A549 (cell line): Measurements from ENCODE around the gene TRAPPC2. TPM values are rescaled to one million over a fixed set of nuclear protein-coding genes. Genes with fewer than 3 reads are reported as not detected.
A peak's percentile ranks its signal among the peaks of the same experiment; 100 is the strongest.

Experiments
- ATAC-seq, 2 experiments: fragments of 200-7000 bp in 1 of 2; fragments of >200 bp in 1 of 2; cut with Nextera tagmentation in 1 of 2; cut with Tn5 transposase in 1 of 2; 3 replicates each; pipeline versions ENCODE4 v1.8.0 to v1.9.1; 2018 to 2020; ENCODE audit warnings: mild to moderate bottlenecking in 1 of 2, moderate library complexity in 1 of 2
- CTCF ChIA-PET: fragments of 300-600 bp; sonication (Branson Sonifier 250); formaldehyde crosslinking; extraction: SDS; loops from one replicate; lab custom pipeline; 2021; ENCODE audit warnings: antibody characterized with exemption, inconsistent platforms; lab: Yijun Ruan, JAX
- POLR2A ChIA-PET: fragments of 350-600 bp; formaldehyde crosslinking; extraction: SDS; loops from one replicate; lab custom pipeline; 2021; ENCODE audit warnings: antibody characterized with exemption, inconsistent platforms; lab: Yijun Ruan, JAX
- DNase-seq, 2 experiments: peaks; one replicate each; pipeline versions ENCODE4 v3.0.0 to v3.0.0-alpha.2; 2011 to 2016; ENCODE audit warnings: low read depth in 1 of 2, low spot score in 1 of 2
- FAIRE-seq: peaks from 2 replicates; lab custom pipeline; 2011; peaks lifted over from hg19 to GRCh38; lab: Jason Lieb, UNC
- H3K27ac ChIP-seq, 2 experiments: fragments of >200 bp; sonication (Bioruptor Twin); formaldehyde crosslinking; 3 replicates each; pipeline ENCODE4 v1.5.1; 2016 to 2017
- H3K4me1 ChIP-seq: fragments of >200 bp; sonication (Bioruptor Twin); formaldehyde crosslinking; 3 replicates; pipeline ENCODE4 v1.6.1; 2016
- H3K4me2 ChIP-seq: fragments of >200 bp; sonication (Bioruptor Twin); formaldehyde crosslinking; 3 replicates; pipeline ENCODE4 v1.6.1; 2016
- H3K4me3 ChIP-seq: fragments of >200 bp; sonication (Bioruptor Twin); formaldehyde crosslinking; 3 replicates; pipeline ENCODE4 v1.5.1; 2016
- H3K9me3 ChIP-seq: fragments of >200 bp; sonication (Bioruptor Twin); formaldehyde crosslinking; 3 replicates; pipeline ENCODE4 v1.6.1; 2016
- CBX2 ChIP-seq: fragments of 200-600 bp; sonication (generic); IDR thresholded peaks from 2 replicates; pipeline ENCODE4 v1.6.1; 2016; ENCODE audit warnings: low read depth, mild to moderate bottlenecking, borderline replicate concordance
- CEBPB ChIP-seq, 2 experiments: fragments of >200 bp in 1 of 2; sonication (Bioruptor Twin) in 1 of 2; formaldehyde crosslinking in 1 of 2; IDR thresholded peaks; 2 replicates each; pipeline ENCODE4 v1.6.1; 2012 to 2016
- EHF ChIP-seq: fragments of 250-450 bp; sonication (Bioruptor Pico); IDR thresholded peaks from 2 replicates; pipeline ENCODE4 v1.5.0; 2020; ENCODE audit warnings: mild to moderate bottlenecking
- EP300 ChIP-seq, 2 experiments: fragments of >200 bp; sonication (Bioruptor Twin); formaldehyde crosslinking; IDR thresholded peaks; 2 replicates in 1 of 2; 3 replicates in 1 of 2; pipeline ENCODE4 v1.6.1; 2016 to 2017
- HDAC2 ChIP-seq: fragments of 200-600 bp; sonication (generic); IDR thresholded peaks from 2 replicates; pipeline ENCODE4 v1.6.1; 2016
- HOXA7 ChIP-seq: fragments of 250-450 bp; sonication (Bioruptor Pico); IDR thresholded peaks from 2 replicates; pipeline ENCODE4 v1.5.0; 2020; ENCODE audit warnings: mild to moderate bottlenecking, moderate library complexity
- HOXB5 ChIP-seq: fragments of 250-450 bp; sonication (Bioruptor Pico); IDR thresholded peaks from 2 replicates; pipeline ENCODE4 v1.5.0; 2020; ENCODE audit warnings: mild to moderate bottlenecking, moderate library complexity
- JUNB ChIP-seq: fragments of >200 bp; sonication (Bioruptor Twin); formaldehyde crosslinking; IDR thresholded peaks from 2 replicates; pipeline ENCODE4 v1.6.1; 2016
- MAZ ChIP-seq: fragments of 150-350 bp; IDR thresholded peaks from 2 replicates; pipeline ENCODE4 v1.6.1; 2014; ENCODE audit warnings: antibody characterized with exemption, low read depth, low read length, borderline replicate concordance
- MYC ChIP-seq: IDR thresholded peaks from 2 replicates; pipeline ENCODE4 v1.6.1; 2012; ENCODE audit warnings: mild to moderate bottlenecking, inconsistent platforms, low read length, improper control_type of control experiment, borderline replicate concordance
- NFE2L2 ChIP-seq: fragments of 150-350 bp; conservative IDR thresholded peaks from 2 replicates; pipeline ENCODE4 v1.6.1; 2014; ENCODE audit warnings: low read length
- POLR2AphosphoS2 ChIP-seq: conservative IDR thresholded peaks from 2 replicates; pipeline ENCODE4 v1.6.1; 2012; ENCODE audit warnings: low read length, improper control_type of control experiment, inconsistent platforms
- RAD21 ChIP-seq, 2 experiments: fragments of >200 bp in 1 of 2; sonication (Bioruptor Twin) in 1 of 2; formaldehyde crosslinking in 1 of 2; IDR thresholded peaks in 1 of 2; conservative IDR thresholded peaks in 1 of 2; 2 replicates in 1 of 2; 3 replicates in 1 of 2; pipeline ENCODE4 v1.6.1; 2012 to 2018; ENCODE audit warnings: inconsistent platforms in 1 of 2
- RNF2 ChIP-seq: fragments of 200-600 bp; sonication (generic); IDR thresholded peaks from 2 replicates; pipeline ENCODE4 v1.6.1; 2016; ENCODE audit warnings: low read depth, mild to moderate bottlenecking, antibody characterized with exemption, moderate library complexity, borderline replicate concordance
- SREBF2 ChIP-seq: fragments of 450-650 bp; IDR thresholded peaks from 2 replicates; pipeline ENCODE4 v1.6.1; 2014; ENCODE audit warnings: mild to moderate bottlenecking, moderate library complexity
- ZFP36 ChIP-seq: fragments of 450-650 bp; IDR thresholded peaks from 2 replicates; pipeline ENCODE4 v1.6.1; 2014; ENCODE audit warnings: borderline replicate concordance; ENCODE audit not compliant: partially characterized antibody
- ZSCAN20 ChIP-seq: fragments of 250-450 bp; sonication (Bioruptor Pico); IDR thresholded peaks from 2 replicates; pipeline ENCODE4 v1.8.0; 2022; ENCODE audit warnings: mild to moderate bottlenecking, moderate library complexity
- WGBS: methylation state at CpG from one replicate; pipeline ENCODE4 v1.1.6; 2017; ENCODE audit errors: missing lambda C conversion rate; 5-methylcytosine and 5-hydroxymethylcytosine counted together
- polyA plus RNA-seq, 4 experiments: library from polyadenylated mRNA; depleted of rRNA in 3 of 4; stranded (reverse); fragments of >200 nt; fragmentation: RNase III in 1 of 4; extraction: RNeasy Plus Mini Kit Qiagen cat#74134 plus additional on column Dnase treatment in 1 of 4; gene quantifications; 2 replicates in 3 of 4; 3 replicates in 1 of 4; pipeline ENCODE4 v1.2.3, GENCODE V29; 2011 to 2017
- TF ChIP-seq, protein P1 (sequence below): fragments of >200 bp; sonication (Bioruptor Twin); formaldehyde crosslinking; IDR thresholded peaks from 2 replicates; pipeline ENCODE4 v1.6.1; 2016
- TF ChIP-seq, protein P2 (sequence below): IDR thresholded peaks from 2 replicates; pipeline ENCODE4 v1.6.1; 2012

TRAPPC2 gene
- polyA plus RNA-seq, 2 of the 4 experiments (the other 2 are of a cell fraction), result 11.6 TPM

DNA sequence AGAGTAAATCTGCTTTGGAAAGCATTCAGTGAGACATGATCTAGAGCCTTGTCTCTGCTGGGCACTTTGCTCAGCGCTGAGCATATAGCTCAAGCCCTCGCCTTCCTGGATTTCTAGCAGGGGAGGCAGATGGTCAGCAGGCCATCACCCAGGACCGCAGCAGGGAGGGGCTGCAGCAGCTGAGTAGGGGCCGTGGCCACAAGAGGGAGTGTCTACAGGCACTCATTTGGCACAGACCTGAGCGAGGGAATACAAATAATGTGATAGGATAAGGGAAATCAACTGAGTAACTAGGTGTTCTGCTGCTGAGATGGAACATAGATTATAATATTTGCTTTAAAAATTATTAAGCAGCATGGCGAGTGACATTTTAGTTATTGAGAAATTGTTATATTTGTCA, 30.3 kb upstream of the TRAPPC2 start:
- H3K27ac ChIP-seq, result no peak overlapping the region
- H3K9me3 ChIP-seq, result no peaks in the 10 kb centered on the region
- POLR2A ChIA-PET, result no interaction called here
- 83% methylated on average over 6 of the region's 6 CpGs for WGBS
- no peak overlapping the region for H3K4me3 ChIP-seq
- TF ChIP-seq SREBF2 (no peak), RAD21 (conservative IDR thresholded peaks at IDR 0.05 in 1 of 2, IDR thresholded peaks at IDR 0.05 in 1 of 2) (0 out of 5 replicates have a peak, but pooled peaks of 1 of the 2 experiments have one; percentile 5)
- DNase-seq, result peak; percentile 4 to 5
- CTCF ChIA-PET, result interaction anchor here (1.8 kb wide), 1 partner anchor 260 kb away, joined by 4 read pairs; no protein-coding TSS in a partner anchor
- FAIRE-seq, result no peak
- peaks cover 9% of the 10 kb centered on the region for H3K4me1 ChIP-seq
- H3K4me2 ChIP-seq, result no peak overlapping the region
- ATAC-seq, result peak in 1 of 2 experiments; percentile 73; a peak in 3 of 6 replicates

DNA sequence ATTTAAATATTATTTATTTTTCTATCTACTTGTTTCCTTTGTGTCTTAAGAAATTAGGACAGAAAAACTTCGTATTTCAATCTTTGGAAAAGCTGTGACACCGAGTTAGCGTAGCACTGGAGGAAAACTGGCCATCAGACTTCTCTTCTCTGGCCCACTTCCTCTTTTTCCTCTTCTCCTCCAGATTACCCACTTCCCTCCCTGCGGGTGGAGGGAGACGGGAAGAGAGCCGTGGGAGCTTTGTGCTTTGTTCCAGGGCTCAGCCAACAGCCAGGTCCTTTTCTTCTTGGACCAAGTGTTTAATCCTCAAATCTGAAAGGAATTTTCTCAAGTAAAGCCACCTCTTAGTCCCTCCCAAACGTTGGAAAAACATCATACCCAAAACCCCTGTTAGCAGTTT, 29.9 kb upstream of the TRAPPC2 start:
- Histone ChIP-seq H3K9me3 (no peaks in the 10 kb centered on the region), H3K4me3 (no peak overlapping the region), H3K27ac (no peak overlapping the region), H3K4me2 (no peak overlapping the region), H3K4me1 (peaks cover 9% of the 10 kb centered on the region)
- WGBS, result 83% methylated on average over 7 of the region's 7 CpGs
- FAIRE-seq (peak; percentile 51), DNase-seq (no peak), ATAC-seq (no peak)
- ChIA-PET POLR2A (no interaction called here), CTCF (interaction anchor here (1.8 kb wide), 1 partner anchor 260 kb away, joined by 4 read pairs; no protein-coding TSS in a partner anchor)
- TF ChIP-seq EP300 (IDR thresholded peaks at IDR 0.05) (no peak), RNF2 (no peak), HOXA7 (CRISPR knock-in tag) (no peak), MAZ (no peak), JUNB (no peak), HDAC2 (no peak)
- TF ChIP-seq, protein P1, sequence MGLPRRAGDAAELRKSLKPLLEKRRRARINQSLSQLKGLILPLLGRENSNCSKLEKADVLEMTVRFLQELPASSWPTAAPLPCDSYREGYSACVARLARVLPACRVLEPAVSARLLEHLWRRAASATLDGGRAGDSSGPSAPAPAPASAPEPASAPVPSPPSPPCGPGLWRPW, result no peak

DNA sequence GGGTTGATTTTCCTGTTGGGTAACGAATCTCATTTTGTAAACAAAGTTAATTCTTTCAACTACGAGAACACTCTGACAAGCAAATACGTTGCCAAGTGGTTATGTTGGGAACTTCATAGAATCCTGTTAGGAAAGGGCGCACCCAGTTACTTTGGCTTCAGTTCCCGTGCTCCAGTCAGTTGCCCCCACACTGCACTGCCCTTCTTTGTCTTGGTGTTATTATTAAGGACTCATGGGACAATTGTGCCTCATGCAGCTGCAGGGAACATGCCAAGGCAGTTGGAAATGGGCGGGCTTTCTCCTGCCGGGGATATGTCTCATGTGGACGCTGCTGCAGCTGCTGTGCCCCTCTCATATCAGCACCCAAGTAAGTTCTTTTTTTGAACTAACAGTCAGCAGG, 29.1 kb upstream of the TRAPPC2 start:
- H3K9me3 ChIP-seq, result no peaks in the 10 kb centered on the region
- DNase-seq (no peak), FAIRE-seq (peak; percentile 73)
- TF ChIP-seq MYC (no peak), CEBPB (IDR thresholded peaks at IDR 0.05) (no peak), ZSCAN20 (CRISPR knock-in tag) (no peak), EHF (CRISPR knock-in tag) (no peak)
- TF ChIP-seq, all 56 proteins: peak for 0
- 94% methylated on average over 6 of the region's 8 CpGs for WGBS
- no peak overlapping the region for H3K4me3 ChIP-seq
- H3K4me1 ChIP-seq, result peaks cover 9% of the 10 kb centered on the region
- ChIA-PET CTCF (interaction anchor here (0.6 to 1.8 kb wide), 2 partner anchors 81 to 261 kb away, joined by 3 to 4 read pairs; no protein-coding TSS in a partner anchor), POLR2A (no interaction called here)
- ATAC-seq, result no peak
- H3K4me2 ChIP-seq, result no peak overlapping the region
- no peak overlapping the region for H3K27ac ChIP-seq

DNA sequence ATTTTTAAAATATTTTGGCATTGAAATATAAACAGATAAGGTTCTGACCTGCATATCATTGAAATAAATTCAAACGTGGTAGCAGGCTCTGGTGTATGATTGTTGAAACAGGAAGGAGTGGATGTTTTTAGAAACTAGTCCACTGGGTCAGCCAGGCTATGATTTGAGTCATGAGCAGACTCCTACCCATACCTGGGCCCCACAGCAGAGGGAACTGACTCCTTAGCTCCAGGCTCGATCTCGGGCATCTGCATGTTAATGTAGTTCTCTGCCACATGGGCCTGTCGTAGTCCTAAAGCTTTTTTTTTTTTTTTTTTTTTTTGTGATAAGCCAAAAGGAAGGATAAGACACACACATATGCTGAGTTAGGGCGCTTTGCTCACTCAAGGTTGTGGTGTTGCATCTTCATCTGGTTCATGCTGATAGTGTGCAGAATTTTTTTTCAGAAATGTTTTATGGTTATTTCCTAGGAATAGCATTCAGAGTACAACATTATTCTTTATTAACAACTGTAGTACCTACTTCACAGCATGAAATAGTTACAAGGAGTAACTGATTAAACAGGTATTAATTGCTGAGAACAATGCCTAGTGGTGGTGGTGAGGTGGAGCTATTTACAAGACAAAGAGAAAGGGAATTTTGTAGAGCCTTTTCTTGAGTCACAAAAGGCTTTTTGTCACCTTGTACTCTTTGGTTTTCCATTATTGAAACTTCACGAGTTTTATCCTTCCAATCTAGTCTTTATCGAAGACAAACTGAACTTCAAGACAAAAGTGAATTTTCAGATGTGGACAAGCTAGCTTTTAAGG, 27.4 kb upstream of the TRAPPC2 start:
- Histone ChIP-seq H3K4me1 (peaks cover 9% of the 10 kb centered on the region), H3K4me2 (no peak overlapping the region), H3K4me3 (no peak overlapping the region), H3K27ac (no peak overlapping the region), H3K9me3 (no peaks in the 10 kb centered on the region)
- ATAC-seq (no peak), FAIRE-seq (peak; percentile 98), DNase-seq (no peak)
- 77% methylated on average over 7 of the region's 7 CpGs for WGBS
- POLR2A ChIA-PET, result interaction anchor here (0.6 kb wide), 1 partner anchor 139 kb away, joined by 3 read pairs; no protein-coding TSS in a partner anchor
- CTCF ChIA-PET, result interaction anchor here (0.6 to 1.7 kb wide), 2 partner anchors 11 to 289 kb away, joined by 3 to 9 read pairs; no protein-coding TSS in a partner anchor
- TF ChIP-seq ZFP36 (no peak), POLR2AphosphoS2 (no peak), NFE2L2 (no peak), CBX2 (no peak), HOXB5 (CRISPR knock-in tag) (no peak)
- TF ChIP-seq, protein P2, sequence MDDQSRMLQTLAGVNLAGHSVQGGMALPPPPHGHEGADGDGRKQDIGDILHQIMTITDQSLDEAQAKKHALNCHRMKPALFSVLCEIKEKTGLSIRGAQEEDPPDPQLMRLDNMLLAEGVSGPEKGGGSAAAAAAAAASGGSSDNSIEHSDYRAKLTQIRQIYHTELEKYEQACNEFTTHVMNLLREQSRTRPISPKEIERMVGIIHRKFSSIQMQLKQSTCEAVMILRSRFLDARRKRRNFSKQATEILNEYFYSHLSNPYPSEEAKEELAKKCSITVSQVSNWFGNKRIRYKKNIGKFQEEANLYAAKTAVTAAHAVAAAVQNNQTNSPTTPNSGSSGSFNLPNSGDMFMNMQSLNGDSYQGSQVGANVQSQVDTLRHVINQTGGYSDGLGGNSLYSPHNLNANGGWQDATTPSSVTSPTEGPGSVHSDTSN, result no peak
